Upper lobe of left lung (tissue), 4 donors: ENCODE results near the gene FYN.

Experiments used
- CTCF ChIP-seq, 6 experiments: fragments of 450-650 bp in 4 of 6; fragments of 200-600 bp in 2 of 6; sonication (generic) in 2 of 6; IDR thresholded peaks; one replicate each; pipeline ENCODE4 v1.5.1; 2016 to 2019; ENCODE audit warnings: antibody characterized with exemption in 6 of 6
- POLR2A ChIP-seq, 4 donors: fragments of 450-650 bp; IDR thresholded peaks; one replicate each; pipeline ENCODE4 v1.5.1; 2016 to 2017; ENCODE audit warnings: antibody characterized with exemption in 4 of 4, mild to moderate bottlenecking in 2 of 4
- POLR2AphosphoS5 ChIP-seq, 2 donors: sonication (generic); formaldehyde crosslinking; IDR thresholded peaks; one replicate each; pipeline ENCODE4 v1.5.1; 2017; ENCODE audit warnings: antibody characterized with exemption in 2 of 2

DNA sequence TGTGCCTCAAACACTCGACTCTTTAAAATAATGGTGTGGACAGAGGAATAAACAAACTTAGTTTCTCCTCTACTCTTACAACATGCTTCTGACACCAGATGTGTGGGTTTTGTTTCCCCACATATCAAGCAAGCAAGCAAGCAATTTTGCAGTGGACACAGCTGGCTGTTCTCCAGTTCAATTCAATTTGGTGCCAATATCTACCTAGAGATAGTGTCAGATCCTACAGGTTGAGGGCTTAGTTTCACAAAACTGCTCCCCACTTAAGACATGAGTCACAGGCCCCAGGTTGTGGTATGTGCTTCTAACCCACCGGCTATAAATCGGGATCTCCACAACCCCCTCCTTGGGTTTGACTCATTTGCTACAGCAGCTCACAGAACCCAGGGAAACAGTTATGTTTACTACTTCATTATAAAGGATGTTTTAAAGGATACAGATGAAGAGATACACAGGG, 136.2 kb downstream of the FYN start:
- TF ChIP-seq CTCF (IDR thresholded peaks at IDR 0.05), result no peak
- TF ChIP-seq POLR2AphosphoS5 (IDR thresholded peaks at IDR 0.05), result no peak
- no peak for TF ChIP-seq POLR2A (IDR thresholded peaks at IDR 0.05)
